ENCODE results near the gene HSBP1. TPM values are rescaled to one million over a fixed set of nuclear protein-coding genes. Genes with fewer than 3 reads are reported as not detected.

Gene HSBP1
- total RNA-seq, 2 experiments from 2014 or later: 17.4 to 21.9 TPM

GRCh38 chr16:83810901-83811300, 3.1 kb downstream of the HSBP1 start:
- H3K27me3 ChIP-seq (ENCODE audit: control insufficient read depth in 1 of 2, insufficient read depth in 2 of 2, low read length in 2 of 2): no peaks in the 10 kb centered on the region
- Mint-ChIP-seq H3K4me3 (peak overlapping the region; percentile 63), H3K36me3 (ENCODE audit: low read depth) (peaks cover 54% of the 10 kb centered on the region), H3K27me3 (no peaks in the 10 kb centered on the region), H3K9me3 (no peaks in the 10 kb centered on the region), H3K27ac (peak overlapping the region; percentile 14), H3K4me1 (ENCODE audit: low read depth) (peaks cover 43% of the 10 kb centered on the region)
- no peaks in the 10 kb centered on the region for H3K9me3 ChIP-seq (ENCODE audit: control insufficient read depth in 1 of 2, insufficient read depth in 1 of 2, low read length in 2 of 2)
- H3K4me3 ChIP-seq (ENCODE audit: low read length): no peak overlapping the region
- no peak for TF ChIP-seq CTCF (IDR thresholded peaks at IDR 0.05)
- H3K4me1 ChIP-seq (ENCODE audit: insufficient read depth, low read length): peaks cover 28% of the 10 kb centered on the region
- H3K27ac ChIP-seq (ENCODE audit: low read depth in 1 of 2, low read length in 2 of 2): no peak overlapping the region
- H3K36me3 ChIP-seq (ENCODE audit: insufficient read depth, low read length): peaks cover 28% of the 10 kb centered on the region
- intact Hi-C loops (cut with DNase I, micrococcal nuclease): no loop called here
- DNase-seq (no peak), ATAC-seq (ENCODE audit: poor library complexity) (no peak)
- ChIA-PET POLR2A (no interaction called here), CTCF (no interaction called here)

GRCh38 chr16:83813823-83814658, 6.3 kb downstream of the HSBP1 start:
- Histone ChIP-seq H3K27me3 (ENCODE audit: control insufficient read depth in 1 of 2, insufficient read depth in 2 of 2, low read length in 2 of 2) (no peaks in the 10 kb centered on the region), H3K36me3 (ENCODE audit: insufficient read depth, low read length) (peaks cover 28% of the 10 kb centered on the region), H3K27ac (ENCODE audit: low read depth in 1 of 2, low read length in 2 of 2) (no peak overlapping the region), H3K4me3 (ENCODE audit: low read length) (no peak overlapping the region), H3K4me1 (ENCODE audit: insufficient read depth, low read length) (peaks cover 12% of the 10 kb centered on the region), H3K9me3 (ENCODE audit: control insufficient read depth in 1 of 2, insufficient read depth in 1 of 2, low read length in 2 of 2) (no peaks in the 10 kb centered on the region)
- Mint-ChIP-seq H3K27me3 (no peaks in the 10 kb centered on the region), H3K36me3 (ENCODE audit: low read depth) (peaks cover 39% of the 10 kb centered on the region), H3K9me3 (no peaks in the 10 kb centered on the region), H3K4me1 (ENCODE audit: low read depth) (peaks cover 24% of the 10 kb centered on the region), H3K27ac (no peak overlapping the region), H3K4me3 (no peak overlapping the region)
- ChIA-PET CTCF (interaction anchor here (1.1 kb wide), 1 partner anchor 11 kb away, joined by 3 read pairs; no protein-coding TSS in a partner anchor), POLR2A (no interaction called here)
- no peak for ATAC-seq (ENCODE audit: poor library complexity)
- DNase-seq: no peak
- no peak for TF ChIP-seq CTCF (IDR thresholded peaks at IDR 0.05)
- intact Hi-C loops (cut with DNase I, micrococcal nuclease): no loop called here

GRCh38 chr16:83814659-83814985, 6.8 kb downstream of the HSBP1 start:
- Histone ChIP-seq H3K4me3 (ENCODE audit: low read length) (no peak overlapping the region), H3K36me3 (ENCODE audit: insufficient read depth, low read length) (peaks cover 27% of the 10 kb centered on the region), H3K4me1 (ENCODE audit: insufficient read depth, low read length) (peaks cover 6% of the 10 kb centered on the region), H3K9me3 (ENCODE audit: control insufficient read depth in 1 of 2, insufficient read depth in 1 of 2, low read length in 2 of 2) (no peaks in the 10 kb centered on the region), H3K27me3 (ENCODE audit: control insufficient read depth in 1 of 2, insufficient read depth in 2 of 2, low read length in 2 of 2) (no peaks in the 10 kb centered on the region), H3K27ac (ENCODE audit: low read depth in 1 of 2, low read length in 2 of 2) (no peak overlapping the region)
- no peak for TF ChIP-seq CTCF (IDR thresholded peaks at IDR 0.05)
- no peak for DNase-seq
- Mint-ChIP-seq H3K4me1 (ENCODE audit: low read depth) (peaks cover 18% of the 10 kb centered on the region), H3K27ac (no peak overlapping the region), H3K36me3 (ENCODE audit: low read depth) (peaks cover 36% of the 10 kb centered on the region), H3K27me3 (no peaks in the 10 kb centered on the region), H3K9me3 (no peaks in the 10 kb centered on the region), H3K4me3 (no peak overlapping the region)
- POLR2A ChIA-PET: no interaction called here
- intact Hi-C loops (cut with DNase I, micrococcal nuclease): no loop called here
- no peak for ATAC-seq (ENCODE audit: poor library complexity)
- CTCF ChIA-PET: interaction anchor here (0.6 to 1.1 kb wide), 2 partner anchors 11 to 1068 kb away, joined by 3 read pairs; no protein-coding TSS in a partner anchor

Measured in CD4-positive, alpha-beta T cell (primary cell).